ENCODE data around the gene SLC35D3.

DNA sequence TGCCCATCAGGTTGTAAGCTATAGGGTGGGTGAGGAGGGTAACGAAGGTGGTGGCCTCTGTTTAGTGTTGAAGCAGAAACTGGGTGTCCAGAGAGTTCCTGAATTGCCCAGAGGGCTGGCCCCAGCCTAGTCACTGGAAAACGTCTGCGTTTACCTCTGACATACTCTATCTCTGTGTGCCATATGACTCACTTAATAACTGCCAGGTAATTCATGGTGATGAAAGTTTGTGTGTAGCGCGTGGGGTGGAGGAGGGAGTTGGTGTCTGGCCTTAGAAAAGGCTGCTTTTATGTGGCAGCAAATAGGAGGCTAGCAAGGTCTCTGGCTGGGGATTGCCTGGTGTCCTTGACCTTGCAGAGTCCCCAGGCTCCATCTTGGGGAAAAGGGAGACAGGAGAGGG lies 47.3 kb downstream of the SLC35D3 start:
- TF ChIP-seq POLR2A (IDR thresholded peaks at IDR 0.05) (no peak), POLR2AphosphoS5 (IDR thresholded peaks at IDR 0.05; ENCODE audit: insufficient read depth in 1 of 2, low read depth in 1 of 2) (no peak)
- TF ChIP-seq, protein P1, sequence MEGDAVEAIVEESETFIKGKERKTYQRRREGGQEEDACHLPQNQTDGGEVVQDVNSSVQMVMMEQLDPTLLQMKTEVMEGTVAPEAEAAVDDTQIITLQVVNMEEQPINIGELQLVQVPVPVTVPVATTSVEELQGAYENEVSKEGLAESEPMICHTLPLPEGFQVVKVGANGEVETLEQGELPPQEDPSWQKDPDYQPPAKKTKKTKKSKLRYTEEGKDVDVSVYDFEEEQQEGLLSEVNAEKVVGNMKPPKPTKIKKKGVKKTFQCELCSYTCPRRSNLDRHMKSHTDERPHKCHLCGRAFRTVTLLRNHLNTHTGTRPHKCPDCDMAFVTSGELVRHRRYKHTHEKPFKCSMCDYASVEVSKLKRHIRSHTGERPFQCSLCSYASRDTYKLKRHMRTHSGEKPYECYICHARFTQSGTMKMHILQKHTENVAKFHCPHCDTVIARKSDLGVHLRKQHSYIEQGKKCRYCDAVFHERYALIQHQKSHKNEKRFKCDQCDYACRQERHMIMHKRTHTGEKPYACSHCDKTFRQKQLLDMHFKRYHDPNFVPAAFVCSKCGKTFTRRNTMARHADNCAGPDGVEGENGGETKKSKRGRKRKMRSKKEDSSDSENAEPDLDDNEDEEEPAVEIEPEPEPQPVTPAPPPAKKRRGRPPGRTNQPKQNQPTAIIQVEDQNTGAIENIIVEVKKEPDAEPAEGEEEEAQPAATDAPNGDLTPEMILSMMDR (IDR thresholded peaks at IDR 0.05), result no peak
